GM18909 (cell line): ENCODE measurements around the gene DCUN1D1.

ENCODE experiments used
- ATAC-seq: cut with Tn5 transposase; IDR thresholded peaks from one replicate; pipeline ENCODE4 v1.9.1; 2021; ENCODE audit warnings: mild to moderate bottlenecking; ENCODE audit not compliant: unreplicated experiment, poor library complexity

DCUN1D1 gene

DNA sequence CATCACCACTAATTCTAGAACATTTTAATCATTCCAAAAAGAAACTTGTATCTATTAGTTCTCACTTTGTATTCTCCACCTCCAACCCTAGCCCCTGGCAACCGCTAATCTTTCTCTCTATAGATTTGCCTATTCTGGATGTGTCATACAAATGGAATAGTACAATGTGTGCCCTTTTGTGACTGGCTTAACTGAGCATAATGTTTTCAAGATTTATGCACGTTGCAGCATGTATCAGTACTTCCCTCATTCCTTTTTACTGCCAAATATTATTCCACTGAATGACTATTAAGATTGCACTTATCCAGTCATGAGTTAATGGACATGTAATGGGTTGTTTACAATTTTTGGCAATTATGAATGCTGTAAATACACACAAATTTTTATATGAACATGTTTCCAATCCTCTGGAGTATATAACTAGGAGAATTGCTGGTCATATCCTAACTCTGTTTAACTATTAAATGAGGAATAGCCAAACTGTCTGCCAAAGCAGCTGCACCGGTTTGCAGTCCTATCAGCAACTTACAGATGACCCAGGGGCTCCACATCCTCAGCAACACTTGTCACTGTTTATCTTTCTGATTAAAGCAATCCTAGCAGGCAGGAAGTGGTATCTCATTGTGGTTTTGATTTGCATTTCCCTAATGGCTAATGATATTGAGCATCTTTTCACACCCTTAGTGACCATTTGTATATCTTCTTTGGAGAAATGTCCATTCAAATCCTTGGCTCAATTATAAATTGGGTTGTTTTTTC, 42.9 kb downstream of the DCUN1D1 start:
- ATAC-seq = peak; percentile 95

GRCh38 chr3:182936918-182937285, 43.4 kb downstream of the DCUN1D1 start:
- ATAC-seq = no peak

GRCh38 chr3:182936239-182936917, 44.0 kb downstream of the DCUN1D1 start:
- no peak for ATAC-seq

- ATAC-seq = no peak
Observed at GRCh38 chr3:182935803-182936202, 44.5 kb downstream of the DCUN1D1 start.

- peak; percentile 19 for ATAC-seq
Observed at GRCh38 chr3:182925944-182926337, 54.4 kb downstream of the DCUN1D1 start.

DNA sequence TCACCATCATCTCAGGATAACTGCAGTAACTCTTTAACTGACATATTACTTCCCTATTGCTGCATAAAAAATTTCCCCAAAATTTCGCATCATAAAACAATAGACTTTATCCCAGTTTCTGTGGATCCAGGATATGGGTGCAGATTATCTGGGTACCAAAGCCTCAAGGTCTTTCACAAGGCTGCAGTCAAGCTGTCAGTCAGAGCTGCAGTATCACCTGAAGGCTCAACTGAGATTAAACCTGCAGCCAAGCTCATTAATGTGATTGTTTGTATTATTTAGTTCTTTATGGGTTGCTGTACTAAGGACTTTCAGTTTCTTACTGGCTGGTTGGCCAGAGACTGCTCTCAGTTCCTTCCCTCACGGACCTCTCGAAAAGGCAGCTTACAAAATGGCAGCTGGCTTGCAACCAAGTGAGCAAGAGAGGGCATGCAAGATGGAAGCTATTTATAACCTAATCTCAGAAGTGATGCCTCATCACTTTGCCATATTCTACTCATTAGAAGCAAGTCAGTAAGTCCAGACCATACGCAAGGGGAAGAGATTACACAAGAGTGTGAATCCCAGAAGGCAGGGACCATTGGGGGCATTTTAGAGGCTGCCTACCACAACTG, 54.9 kb downstream of the DCUN1D1 start:
- peak; percentile 98 for ATAC-seq

- no peak for ATAC-seq
Observed at GRCh38 chr3:182921665-182922355, 58.5 kb downstream of the DCUN1D1 start.

GRCh38 chr3:182920515-182921084, 59.7 kb downstream of the DCUN1D1 start:
- ATAC-seq = no peak

DNA sequence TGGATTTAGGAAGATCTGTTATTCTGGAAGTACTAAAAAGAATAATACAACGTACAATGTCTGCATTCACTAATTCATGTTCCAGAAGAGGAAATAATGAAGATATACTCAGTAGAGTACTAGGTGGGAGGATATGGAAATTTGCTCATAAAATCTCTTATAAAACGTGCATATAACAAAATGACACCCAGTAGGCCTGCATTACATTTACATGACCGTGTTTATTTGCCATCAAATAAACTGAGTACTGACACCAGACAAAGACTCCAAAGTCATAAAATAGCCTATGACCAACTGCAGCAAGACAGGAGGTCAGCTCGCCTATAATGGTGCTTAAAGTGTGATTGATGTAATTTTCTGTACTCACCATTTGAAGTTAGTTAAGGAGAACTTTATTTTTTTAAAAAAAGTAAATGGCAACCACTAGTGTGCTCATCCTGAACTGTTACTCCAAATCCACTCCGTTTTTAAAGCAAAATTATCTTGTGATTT, 60.4 kb downstream of the DCUN1D1 start:
- no peak for ATAC-seq

- no peak for ATAC-seq
Observed at GRCh38 chr3:182917134-182917533, 63.2 kb downstream of the DCUN1D1 start.

GRCh38 chr3:182914341-182914740, 66.0 kb downstream of the DCUN1D1 start:
- ATAC-seq = peak; percentile 50

DNA sequence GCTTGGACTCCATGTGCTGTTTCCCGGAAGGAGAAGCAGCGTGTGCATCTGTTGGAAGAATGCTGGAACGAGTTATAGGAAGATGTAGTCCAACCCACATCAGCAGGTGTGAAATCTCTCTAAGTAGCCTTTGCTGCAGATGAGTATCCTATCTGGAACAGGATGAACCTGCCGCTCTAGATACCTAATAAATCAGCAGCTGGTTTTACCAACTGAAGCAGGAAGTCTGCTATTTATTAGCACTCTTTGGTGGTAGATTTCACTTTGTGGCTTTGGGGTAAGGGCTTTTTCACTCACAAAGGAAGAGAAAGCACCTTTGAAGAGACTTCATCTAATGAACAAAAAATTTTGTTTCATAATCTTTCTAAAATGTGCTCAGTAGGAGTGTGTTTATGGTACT, 66.4 kb downstream of the DCUN1D1 start:
- peak; percentile 91 for ATAC-seq

GRCh38 chr3:182912474-182912873, 67.9 kb downstream of the DCUN1D1 start:
- no peak for ATAC-seq

DNA sequence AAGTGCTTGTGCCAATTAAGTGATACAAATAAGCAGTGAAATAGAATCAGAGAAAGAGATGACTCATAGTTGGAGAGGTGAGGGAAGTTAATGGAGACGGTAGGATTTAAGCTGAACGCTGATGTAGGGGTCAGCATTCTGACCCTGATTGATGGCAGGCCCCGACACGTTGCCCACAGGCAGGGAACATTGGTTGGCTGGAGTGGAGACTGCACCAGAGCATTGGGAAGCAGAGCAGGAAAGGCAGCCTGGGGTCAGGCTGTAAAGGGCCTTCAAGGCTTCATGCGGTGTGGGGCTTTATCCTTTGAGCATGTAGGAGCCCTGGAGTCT, 68.6 kb downstream of the DCUN1D1 start:
- ATAC-seq = no peak

DNA sequence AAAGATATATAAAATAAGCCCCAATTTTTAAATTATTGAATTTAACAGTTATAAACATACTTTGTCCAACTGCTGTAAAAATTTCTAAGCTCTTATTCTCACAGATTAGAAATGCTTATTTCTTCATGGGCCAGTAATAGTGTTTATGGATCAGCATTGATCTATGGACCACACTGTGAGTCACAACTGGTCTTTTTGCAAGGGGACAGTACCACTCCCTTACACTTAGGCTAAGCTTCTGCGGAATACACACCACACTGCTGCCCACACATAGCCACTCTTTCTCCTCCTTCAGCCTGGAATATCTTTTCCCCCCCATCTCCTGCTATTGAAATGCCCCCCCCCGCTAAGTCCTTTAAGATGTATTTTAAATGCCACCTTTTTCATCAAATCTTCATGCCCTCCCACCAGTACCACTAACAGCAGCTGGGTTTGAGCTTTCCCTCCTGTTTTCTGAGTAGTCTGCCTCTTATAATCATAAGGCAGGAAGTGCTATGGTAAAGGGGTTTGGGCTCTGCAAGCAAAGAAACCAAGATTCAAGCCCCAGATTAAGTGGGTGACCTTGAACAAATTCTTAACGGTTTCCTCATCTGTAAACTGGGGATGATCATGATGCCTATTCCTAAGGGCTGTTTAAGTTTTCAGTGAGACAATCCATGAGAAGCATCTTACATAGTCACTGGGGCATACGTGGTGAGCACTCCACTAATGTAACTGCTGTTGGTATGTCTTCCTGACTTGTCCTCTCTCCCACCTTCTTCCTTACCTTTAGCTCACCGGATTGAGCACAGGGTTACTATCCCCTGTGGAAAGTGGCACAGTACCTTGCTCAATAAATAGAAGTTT, 69.2 kb downstream of the DCUN1D1 start:
- ATAC-seq = no peak

DNA sequence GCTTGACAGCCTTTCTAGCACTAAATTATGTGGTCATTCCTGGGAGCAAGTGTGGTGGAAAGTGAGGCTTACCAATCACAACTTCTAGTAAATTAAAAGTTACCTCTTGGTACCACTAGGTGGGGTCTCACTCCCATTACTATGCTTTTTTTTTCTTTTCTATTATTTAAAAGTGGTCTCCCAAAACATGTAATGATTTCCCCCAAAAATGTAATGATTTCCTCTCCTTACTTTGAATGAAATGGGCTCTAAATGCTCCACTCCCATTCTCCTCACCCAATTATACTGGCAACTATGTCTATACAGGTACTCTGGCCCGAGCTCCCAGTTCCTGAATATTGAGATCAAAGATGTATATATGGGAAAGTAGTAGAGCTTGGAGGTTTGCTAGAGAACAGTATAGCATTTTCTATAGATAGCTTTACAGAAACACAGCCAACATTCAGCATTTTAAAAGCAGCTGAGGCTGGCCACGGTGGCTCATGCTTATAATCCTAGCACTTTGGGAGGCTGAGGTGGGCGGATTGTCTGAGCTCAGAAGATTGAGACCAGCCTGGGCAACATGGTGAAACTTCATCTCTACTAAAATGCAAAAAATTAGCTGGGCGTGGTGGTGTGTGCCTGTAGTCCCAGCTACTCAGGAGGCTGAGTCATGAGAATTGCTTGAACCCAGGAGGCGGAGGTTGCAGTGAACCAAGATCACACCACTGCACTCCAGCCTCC, 70.9 kb downstream of the DCUN1D1 start:
- no peak for ATAC-seq

DNA sequence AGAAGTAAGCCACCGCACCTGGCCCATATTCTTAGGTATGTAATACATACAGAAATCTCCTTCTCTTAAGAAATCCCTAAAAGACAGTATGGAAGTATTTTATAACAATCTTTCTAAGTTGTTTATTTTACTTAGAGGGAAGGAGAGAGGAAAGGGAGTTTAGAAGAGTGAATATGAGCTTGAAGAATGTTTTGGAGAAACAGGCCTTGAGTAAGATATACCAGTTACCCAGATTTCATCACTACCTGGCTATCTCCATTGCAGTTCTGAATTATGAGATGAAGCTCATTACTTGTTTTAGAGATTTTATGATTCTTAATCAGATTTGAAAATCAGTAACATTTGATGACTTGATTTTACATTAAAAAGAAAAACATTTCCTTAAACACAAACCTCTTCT, 71.9 kb downstream of the DCUN1D1 start:
- ATAC-seq = no peak

DNA sequence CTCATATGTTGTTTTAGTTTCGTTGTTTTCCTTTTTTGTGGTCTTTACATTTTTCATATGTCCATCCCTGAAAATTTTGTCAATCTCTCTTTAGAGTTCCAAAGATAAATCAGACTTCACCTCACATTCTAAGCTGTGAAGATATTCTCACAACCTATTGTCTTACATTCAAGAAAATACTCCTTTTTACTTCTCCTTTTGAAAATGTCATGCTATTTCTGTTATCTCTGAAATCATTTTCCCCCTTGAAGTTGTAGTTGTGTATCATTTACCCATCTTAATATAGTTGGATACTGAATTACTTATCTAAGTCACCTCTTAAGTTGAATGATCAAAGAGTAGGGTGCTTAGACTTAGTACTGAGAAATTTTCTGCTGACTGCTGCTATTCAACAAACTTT, 74.3 kb downstream of the DCUN1D1 start:
- no peak for ATAC-seq

GRCh38 chr3:182905623-182906022, 74.7 kb downstream of the DCUN1D1 start:
- no peak for ATAC-seq
